Measurements from ENCODE around the gene HPCAL4. TPM values are rescaled to one million over a fixed set of nuclear protein-coding genes. Genes with fewer than 3 reads are reported as not detected.
A peak's percentile ranks its signal among the peaks of the same experiment; 100 is the strongest.

The HPCAL4 gene
- total and polyA plus RNA-seq, 9 of the 15 experiments (the other 6 are each of a cell fraction or from before 2014, with no cell fraction given) = 0.01 to 0.04 (median 0.04) TPM; not detected in 4

- intact Hi-C loops (cut with micrococcal nuclease) = no loop called here
- peak; percentile 37 to 81 (median 68) for DNase-seq (ENCODE audit: extremely low read depth in 1 of 4, low spot score in 3 of 4)
- peak overlapping the region in 1 of 2 experiments; percentile 8; a peak in 1 of 4 replicates for H3K9ac ChIP-seq (ENCODE audit: insufficient read depth in 1 of 2, low read depth in 2 of 2, low read length in 2 of 2)
- no peak for FAIRE-seq
- H4K20me1 ChIP-seq (replicated peaks; ENCODE audit: control insufficient read depth, insufficient read depth, low read length) = peaks cover 18% of the 10 kb centered on the region; the same call in 1 of the 2 replicates
- ATAC-seq = peak; percentile 70
- in situ Hi-C loops (cut with MboI) = no loop called here
- H3K4me2 ChIP-seq (ENCODE audit: insufficient read depth, low read length) = no peak overlapping the region
- H3K27me3 ChIP-seq (ENCODE audit: control insufficient read depth in 2 of 2, insufficient read depth in 2 of 2, low read length in 2 of 2) = peaks cover 52 to 75% of the 10 kb centered on the region in 2 experiments
- H2AFZ ChIP-seq (ENCODE audit: low read depth, low read length) = no peak overlapping the region
- H3K9me1 ChIP-seq (ENCODE audit: control insufficient read depth, insufficient read depth, low read length) = peaks cover 3% of the 10 kb centered on the region
- H3K79me2 ChIP-seq (ENCODE audit: control insufficient read depth, insufficient read depth, low read length) = no peaks in the 10 kb centered on the region
- ChIA-PET POLR2A (interaction anchor here (1.0 to 2.4 kb wide), 6 partner anchors 9 to 106 kb away, joined by 3 to 12 read pairs (median 4); partner anchors contain the start of gene PPIE), CTCF (ENCODE audit: low intra/inter-chr PET ratio) (interaction anchor here (0.7 kb wide), 1 partner anchor 408 kb away, joined by 3 read pairs; no protein-coding TSS in a partner anchor)
- H3K4me3 ChIP-seq = no peak overlapping the region
- no TSS peak for BruUV-seq (replicated peaks)
- no peaks in the 10 kb centered on the region for H3K36me3 ChIP-seq (ENCODE audit: control insufficient read depth, insufficient read depth, low read length)
- H3K4me1 ChIP-seq (replicated peaks in 1 of 2; ENCODE audit: control insufficient read depth in 2 of 2, insufficient read depth in 2 of 2, low read length in 2 of 2) = peaks cover 3 to 9% of the 10 kb centered on the region in 2 experiments; a peak in 3 of 5 replicates
- no peak overlapping the region for H3K27ac ChIP-seq (ENCODE audit: extremely low read depth, low read depth, low read length)
- WGBS (ENCODE audit: insufficient coverage, low coverage, missing lambda C conversion rate) = 8% methylated on average over 26 of the region's 61 CpGs
- H3K9me3 ChIP-seq (replicated peaks; ENCODE audit: control insufficient read depth, insufficient read depth, low read depth, low read length) = no peaks in the 10 kb centered on the region
- TF ChIP-seq ZNF592 (IDR thresholded peaks at IDR 0.05) (no peak), UBTF (IDR thresholded peaks at IDR 0.05; ENCODE audit: borderline replicate concordance in 1 of 2, low read depth in 2 of 2, low read length in 2 of 2) (0 out of 4 replicates have a peak, but pooled peaks of 1 of the 2 experiments have one; percentile 31), TOE1 (IDR thresholded peaks at IDR 0.05; ENCODE audit: borderline replicate concordance) (no peak), TOE1 (CRISPR knock-in tag; IDR thresholded peaks at IDR 0.05; ENCODE audit: borderline replicate concordance, low read depth) (no peak), ZNF316 (IDR thresholded peaks at IDR 0.05) (no peak), PRMT5 (CRISPR knock-in tag; IDR thresholded peaks at IDR 0.05) (no peak), MEF2D (tag; conservative IDR thresholded peaks at IDR 0.05; ENCODE audit: low read depth) (no peak), TSC22D4 (tag; IDR thresholded peaks at IDR 0.05) (no peak), TAF9B (IDR thresholded peaks at IDR 0.05; ENCODE audit: partially characterized antibody) (no peak), PHF8 (IDR thresholded peaks at IDR 0.05; ENCODE audit: borderline replicate concordance, low read length) (no peak), EGR1 (conservative IDR thresholded peaks at IDR 0.05) (peak; percentile 21; the same call in 1 of the 2 replicates), STAT5B (CRISPR knock-in tag; IDR thresholded peaks at IDR 0.05) (no peak), ZKSCAN3 (CRISPR knock-in tag; IDR thresholded peaks at IDR 0.05) (no peak), NCOA6 (IDR thresholded peaks at IDR 0.05) (peak; percentile 76), FOS (IDR thresholded peaks at IDR 0.05; ENCODE audit: extremely low read depth, insufficient read length) (no peak), SRF (CRISPR knock-in tag; IDR thresholded peaks at IDR 0.05) (no peak)
These were observed 58.4 kb downstream of the HPCAL4 start for GRCh38 chr1:39632682-39633417.
